Naive thymus-derived CD4-positive, alpha-beta T cell (primary cell): ENCODE results near the gene EPX. TPM values are rescaled to one million over a fixed set of nuclear protein-coding genes. Genes with fewer than 3 reads are reported as not detected.
A peak's percentile ranks its signal among the peaks of the same experiment; 100 is the strongest.

Source experiments
- ATAC-seq: fragments of 150-1000 bp; cut with Tn5 transposase; 2 replicates; pipeline ENCODE4 v1.10.0; 2021; ENCODE audit warnings: mild to moderate bottlenecking, moderate library complexity
- CTCF ChIA-PET: fragments of 350-600 bp; sonication (Branson Sonifier 250); formaldehyde crosslinking; loops from one replicate; lab custom pipeline; 2021; ENCODE audit warnings: antibody characterized with exemption; lab: Charles Lee
- POLR2A ChIA-PET: fragments of 350-600 bp; sonication (Branson Sonifier 250); formaldehyde crosslinking; loops from one replicate; lab custom pipeline; 2021; ENCODE audit warnings: antibody characterized with exemption, inconsistent platforms; lab: Charles Lee
- DNase-seq, 9 donors: peaks; one replicate each; pipeline versions ENCODE4 v3.0.0 to v3.0.0-alpha.2; 2020 to 2022; ENCODE audit warnings: mixed read lengths in 1 of 9
- H3K27ac ChIP-seq: one replicate; pipeline ENCODE4 v1.7.0; 2013; ENCODE audit warnings: mild to moderate bottlenecking, low read depth, low read length, moderate library complexity
- H3K27me3 ChIP-seq, 2 donors: one replicate each; pipeline ENCODE4 v1.7.0; 2013; ENCODE audit warnings: low read length in 2 of 2, mild to moderate bottlenecking in 2 of 2, moderate library complexity in 2 of 2; ENCODE audit not compliant: control insufficient read depth in 2 of 2, insufficient read depth in 2 of 2
- H3K36me3 ChIP-seq, 3 experiments: 1 replicate in 2 of 3; 2 replicates in 1 of 3; pipeline ENCODE4 v1.7.0; 2013; ENCODE audit warnings: low read length in 3 of 3, mild to moderate bottlenecking in 3 of 3, moderate library complexity in 1 of 3; ENCODE audit not compliant: insufficient read depth in 3 of 3, control insufficient read depth in 2 of 3
- H3K4me1 ChIP-seq, 2 donors: one replicate each; pipeline ENCODE4 v1.7.0; 2013; ENCODE audit warnings: low read length in 2 of 2, mild to moderate bottlenecking in 2 of 2, moderate library complexity in 1 of 2; ENCODE audit not compliant: control insufficient read depth in 2 of 2, insufficient read depth in 2 of 2
- H3K4me3 ChIP-seq: 2 replicates; pipeline ENCODE4 v1.7.0; 2013; ENCODE audit warnings: mild to moderate bottlenecking, low read length
- H3K9me3 ChIP-seq, 3 experiments: 1 replicate in 2 of 3; 2 replicates in 1 of 3; pipeline ENCODE4 v1.7.0; 2013; ENCODE audit warnings: low read length in 3 of 3; ENCODE audit not compliant: control insufficient read depth in 2 of 3
- H3K27ac Mint-ChIP-seq, 9 donors: one replicate each; pipeline ENCODE4 v1.8.0; 2020 to 2022; ENCODE audit warnings: mixed read lengths in 9 of 9, mild to moderate bottlenecking in 8 of 9, moderate library complexity in 5 of 9, inconsistent platforms in 2 of 9
- H3K27me3 Mint-ChIP-seq, 5 donors: one replicate each; pipeline ENCODE4 v1.8.0; 2021 to 2022; ENCODE audit warnings: mixed read lengths in 5 of 5, mild to moderate bottlenecking in 1 of 5
- H3K36me3 Mint-ChIP-seq, 5 donors: one replicate each; pipeline ENCODE4 v1.8.0; 2020 to 2022; ENCODE audit warnings: mixed read lengths in 5 of 5, mild to moderate bottlenecking in 3 of 5, inconsistent platforms in 1 of 5
- H3K4me1 Mint-ChIP-seq, 7 donors: one replicate each; pipeline ENCODE4 v1.8.0; 2020 to 2022; ENCODE audit warnings: mixed read lengths in 7 of 7, mild to moderate bottlenecking in 3 of 7, inconsistent platforms in 1 of 7
- H3K4me3 Mint-ChIP-seq, 10 donors: one replicate each; pipeline ENCODE4 v1.8.0; 2020 to 2022; ENCODE audit warnings: mild to moderate bottlenecking in 10 of 10, mixed read lengths in 10 of 10, moderate library complexity in 6 of 10, inconsistent platforms in 2 of 10
- H3K9me3 Mint-ChIP-seq, 11 donors: one replicate each; pipeline ENCODE4 v1.8.0; 2020 to 2022; ENCODE audit warnings: mixed read lengths in 11 of 11, mild to moderate bottlenecking in 4 of 11, inconsistent platforms in 1 of 11, moderate library complexity in 1 of 11
- intact Hi-C, 2 donors: fragments of 100-400 bp; cut with micrococcal nuclease; formaldehyde crosslinking; loops; one replicate each; pipeline ENCODE4 v1.15.1; 2023
- polyA plus RNA-seq, 2 donors: library from polyadenylated mRNA; unstranded; fragments of 300-500 nt; fragmentation: Illumina TruSeq; gene quantifications; one replicate each; pipeline ENCODE4 v1.2.3, GENCODE V29; 2021
- total RNA-seq, 6 experiments: library from RNA in 5 of 6; stranded (reverse) in 5 of 6; gene quantifications; 1 replicate in 5 of 6; 2 replicates in 1 of 6; pipeline ENCODE4 v1.2.3 and lab custom pipeline; 2021 to 2026

Gene EPX
- total and polyA plus RNA-seq, 7 experiments from 2014 or later, result not detected

DNA sequence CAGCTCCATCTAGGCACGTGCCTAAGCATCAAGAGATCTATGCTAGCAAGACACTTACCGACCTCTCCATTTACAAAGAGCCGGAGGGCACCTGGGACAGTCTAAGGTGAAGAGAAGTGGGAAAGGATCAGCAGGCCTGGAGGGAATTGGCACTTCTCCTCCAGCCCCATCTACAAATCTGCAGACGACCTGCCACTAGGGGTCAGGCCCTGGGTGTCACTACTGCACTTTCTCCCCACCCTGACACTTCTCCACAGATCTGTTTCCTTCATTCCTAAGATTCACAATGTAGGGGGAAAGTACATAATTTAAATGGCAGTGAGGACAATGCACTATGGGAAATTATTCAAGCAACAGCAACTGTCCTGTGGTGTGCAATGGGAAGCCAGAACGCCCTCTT, 18.4 kb downstream of the EPX start:
- peaks cover 0 to 82% (median 0%) of the 10 kb centered on the region in 3 experiments for H3K36me3 ChIP-seq
- intact Hi-C loops, result no loop called here

GRCh38 chr17:58215685-58216084, 23.2 kb downstream of the EPX start:
- no peak overlapping the region for H3K27ac ChIP-seq
- no peaks in the 10 kb centered on the region for H3K9me3 ChIP-seq
- Mint-ChIP-seq H3K27me3 (no peaks in the 10 kb centered on the region), H3K4me1 (peaks cover 7 to 26% (median 18%) of the 10 kb centered on the region in 7 donors), H3K9me3 (no peaks in the 10 kb centered on the region), H3K36me3 (peaks cover 4 to 36% (median 16%) of the 10 kb centered on the region in 5 donors), H3K4me3 (no peak overlapping the region), H3K27ac (peak overlapping the region in 1 of 9 donors; percentile 4)
- DNase-seq (no peak), ATAC-seq (no peak)
- H3K4me3 ChIP-seq, result no peak overlapping the region
- H3K4me1 ChIP-seq, result peaks cover 8 to 9% of the 10 kb centered on the region in 2 donors
- no peaks in the 10 kb centered on the region for H3K27me3 ChIP-seq
- H3K36me3 ChIP-seq, result peaks cover 0 to 47% (median 0%) of the 10 kb centered on the region in 3 experiments
- intact Hi-C loops, result loop anchor here (5.0 kb wide), 3 partner anchors 58 to 1128 kb away; partner anchors contain the start of gene AKAP1 (in 1 of the 2)
- POLR2A ChIA-PET, result no interaction called here
- CTCF ChIA-PET, result no interaction called here

More for the DNA sequence above, 18.4 kb downstream of the EPX start:
- no peaks in the 10 kb centered on the region for H3K4me1 Mint-ChIP-seq
- Histone ChIP-seq H3K27me3 (no peaks in the 10 kb centered on the region), H3K9me3 (no peaks in the 10 kb centered on the region), H3K4me1 (no peaks in the 10 kb centered on the region), H3K27ac (no peak overlapping the region), H3K4me3 (no peak overlapping the region)
- H3K9me3 Mint-ChIP-seq, result no peaks in the 10 kb centered on the region
- no peak for ATAC-seq
- POLR2A ChIA-PET, result no interaction called here
- H3K36me3 Mint-ChIP-seq, result peaks cover 10 to 65% (median 26%) of the 10 kb centered on the region in 5 donors
- H3K27me3 Mint-ChIP-seq, result no peaks in the 10 kb centered on the region
- H3K4me3 Mint-ChIP-seq, result no peak overlapping the region
- no peak overlapping the region for H3K27ac Mint-ChIP-seq
- DNase-seq, result no peak
- CTCF ChIA-PET, result no interaction called here

DNA sequence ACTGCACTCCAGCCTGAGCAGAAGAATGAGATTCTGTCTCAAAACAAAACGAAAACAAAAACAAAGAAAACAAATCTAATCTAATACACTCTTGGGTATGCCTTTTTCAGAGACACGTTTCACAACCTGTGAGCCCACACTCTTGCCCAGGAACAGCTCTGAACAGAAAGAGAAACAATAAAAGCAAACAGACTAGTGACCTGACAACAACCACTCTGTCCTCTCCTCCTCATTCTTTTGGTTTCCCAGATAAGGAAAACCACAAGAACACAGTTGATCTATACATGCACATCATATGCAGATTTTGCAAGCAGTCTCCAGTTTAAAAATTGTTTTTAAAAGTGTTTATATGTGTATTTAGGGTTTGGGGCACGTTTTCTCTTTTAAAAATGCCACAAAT, 25.2 kb downstream of the EPX start:
- intact Hi-C loops, result loop anchor here (2.0 to 5.0 kb wide), 8 partner anchors 31 to 1130 kb away; partner anchors contain the start of genes AKAP1 (in 1 of the 2), SUPT4H1 (in 1 of the 2) and TSPOAP1 (in 1 of the 2)
- Histone ChIP-seq H3K4me1 (peaks cover 8 to 9% of the 10 kb centered on the region in 2 donors), H3K4me3 (no peak overlapping the region), H3K27me3 (no peaks in the 10 kb centered on the region), H3K36me3 (peaks cover 0 to 32% (median 0%) of the 10 kb centered on the region in 3 experiments), H3K27ac (no peak overlapping the region), H3K9me3 (no peaks in the 10 kb centered on the region)
- Mint-ChIP-seq H3K27me3 (peaks cover 0 to 10% (median 0%) of the 10 kb centered on the region in 5 donors), H3K9me3 (no peaks in the 10 kb centered on the region), H3K4me3 (peak overlapping the region; percentile 18 to 94 (median 53)), H3K27ac (peak overlapping the region; percentile 2 to 98 (median 83)), H3K36me3 (peaks cover 2 to 21% (median 9%) of the 10 kb centered on the region in 5 donors), H3K4me1 (peaks cover 7 to 33% (median 23%) of the 10 kb centered on the region in 7 donors)
- ATAC-seq (no peak), DNase-seq (no peak)
- ChIA-PET POLR2A (no interaction called here), CTCF (interaction anchor here (0.6 to 0.7 kb wide), 2 partner anchors 79 to 143 kb away, joined by 3 read pairs; no protein-coding TSS in a partner anchor)

DNA sequence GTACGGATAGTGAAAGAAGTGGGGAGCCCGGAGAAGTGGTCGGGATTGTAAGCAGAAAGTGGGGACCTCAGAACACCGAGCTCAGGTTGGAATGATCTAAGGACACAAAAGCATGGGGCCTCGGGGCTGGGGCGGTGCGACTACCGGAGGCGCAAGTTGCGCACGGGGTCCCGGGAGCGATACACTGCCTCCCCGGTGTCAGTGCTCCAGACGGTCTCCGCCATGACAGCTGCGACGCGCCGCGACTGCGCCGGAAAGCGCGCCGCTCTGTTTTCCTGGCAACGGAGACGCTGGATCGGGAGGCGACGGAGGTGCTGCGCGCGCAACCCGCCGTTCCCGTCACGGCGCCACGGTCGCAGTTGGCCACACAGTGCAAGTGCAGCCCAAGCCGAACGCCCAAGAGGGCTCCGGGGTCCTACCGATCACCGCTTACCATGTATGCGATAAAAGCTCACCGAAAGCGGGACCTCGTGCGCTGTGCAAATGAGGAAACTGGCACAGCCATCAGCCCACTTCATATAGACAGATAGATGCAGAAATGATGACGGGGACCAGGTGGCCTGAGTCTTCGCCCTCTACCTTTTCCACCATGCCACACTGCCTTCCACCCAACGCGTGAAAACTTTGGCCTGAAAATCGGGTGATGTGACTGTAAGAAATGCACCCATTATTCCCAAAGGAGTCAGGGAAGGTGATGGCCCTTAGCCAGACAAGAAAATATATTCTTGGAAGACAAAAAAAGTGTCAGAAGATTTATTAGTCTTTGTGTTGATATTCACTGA, 26.7 kb downstream of the EPX start, which contains the start of gene MKS1:
Gene MKS1, minus strand, starts transcription at position 249 of the 782 bp plus-strand sequence. Its CDS starts 25 bp downstream, at position 224.
- H3K27me3 Mint-ChIP-seq, result peaks cover 0 to 18% (median 0%) of the 10 kb centered on the region in 5 donors
- H3K9me3 ChIP-seq, result no peaks in the 10 kb centered on the region
- H3K4me1 ChIP-seq, result peaks cover 8 to 9% of the 10 kb centered on the region in 2 donors
- H3K4me3 ChIP-seq, result peak within 1 kb of the TSS; percentile 68
- ChIA-PET POLR2A (interaction anchor here (0.8 to 1.9 kb wide), 4 partner anchors 19 to 370 kb away, joined by 4 to 7 read pairs (median 5); partner anchors contain the start of genes MRPS23 and SRSF1), CTCF (interaction anchor here (0.6 to 1.0 kb wide), 2 partner anchors 20 to 97 kb away, joined by 3 to 4 read pairs; no protein-coding TSS in a partner anchor)
- peaks cover 7 to 33% (median 23%) of the 10 kb centered on the region in 7 donors for H3K4me1 Mint-ChIP-seq
- H3K36me3 ChIP-seq, result peaks cover 0 to 18% (median 0%) of the 10 kb centered on the region in 3 experiments
- no peaks in the 10 kb centered on the region for H3K27me3 ChIP-seq
- H3K36me3 Mint-ChIP-seq, result peaks cover 0 to 9% (median 0%) of the 10 kb centered on the region in 5 donors
- H3K27ac ChIP-seq, result peak within 1 kb of the TSS; percentile 77
- H3K27ac Mint-ChIP-seq, result peak within 1 kb of the TSS; percentile 92 to 98 (median 97)
- ATAC-seq (peak; percentile 98), DNase-seq (peak; percentile 90 to 96 (median 94))
- no peaks in the 10 kb centered on the region for H3K9me3 Mint-ChIP-seq
- intact Hi-C loops, result loop anchor here (1.0 to 5.0 kb wide), 18 partner anchors 19 to 1132 kb away; partner anchors contain the start of genes SRSF1 (in 2 of the 2), AKAP1 (in 1 of the 2), MRPS23 (in 1 of the 2) and PRR11 (in 1 of the 2)
- peak within 1 kb of the TSS; percentile 86 to 96 (median 94) for H3K4me3 Mint-ChIP-seq

DNA sequence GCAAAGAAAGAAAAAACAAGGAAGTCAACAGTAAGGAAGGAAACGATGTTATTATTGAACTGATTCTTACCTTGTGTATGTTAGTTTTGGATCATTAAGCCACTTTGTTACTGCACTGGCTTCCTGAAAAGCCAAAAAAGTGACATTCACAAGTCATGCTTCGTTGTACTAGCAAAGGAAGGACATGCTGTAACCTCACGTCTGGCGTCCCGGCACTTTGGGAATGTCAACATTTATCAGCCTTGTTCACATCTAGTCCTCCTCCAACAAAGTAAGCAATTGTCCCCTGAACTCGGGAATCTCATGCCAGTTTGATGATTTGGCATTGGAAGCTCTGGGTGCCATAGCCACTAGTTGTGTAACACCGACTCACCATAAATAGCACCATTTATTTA, 27.3 kb downstream of the EPX start:
- no peak for DNase-seq
- peak overlapping the region; percentile 86 to 96 (median 94) for H3K4me3 Mint-ChIP-seq
- intact Hi-C loops, result loop anchor here (1.0 to 5.0 kb wide), 18 partner anchors 19 to 1132 kb away; partner anchors contain the start of genes SRSF1 (in 2 of the 2), AKAP1 (in 1 of the 2), MRPS23 (in 1 of the 2) and PRR11 (in 1 of the 2)

DNA sequence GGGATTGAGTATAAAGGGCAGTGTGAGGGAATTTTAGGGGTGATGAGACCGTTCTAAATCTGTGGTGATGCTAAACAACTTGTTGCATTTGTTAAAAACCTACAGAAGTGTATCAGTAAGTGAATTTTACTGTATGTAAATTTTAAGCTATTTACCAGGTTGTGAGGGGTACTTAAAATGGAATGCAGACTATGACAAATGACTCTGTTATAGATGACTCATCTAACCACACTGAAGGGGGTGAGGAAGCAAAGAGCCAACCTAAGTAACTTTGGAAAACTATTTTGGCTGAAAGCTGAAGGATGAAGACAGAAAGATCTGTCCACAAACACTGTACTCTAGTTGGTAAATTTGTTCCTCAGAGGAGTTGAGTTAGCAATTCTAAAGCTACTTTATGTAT, 31.8 kb downstream of the EPX start:
- Histone ChIP-seq H3K36me3 (no peaks in the 10 kb centered on the region), H3K9me3 (no peaks in the 10 kb centered on the region), H3K27me3 (no peaks in the 10 kb centered on the region), H3K4me3 (no peak overlapping the region), H3K4me1 (peaks cover 8 to 9% of the 10 kb centered on the region in 2 donors), H3K27ac (no peak overlapping the region)
- peaks cover 0 to 2% (median 0%) of the 10 kb centered on the region in 5 donors for H3K36me3 Mint-ChIP-seq
- ATAC-seq (no peak), DNase-seq (no peak)
- peaks cover 0 to 2% (median 0%) of the 10 kb centered on the region in 11 donors for H3K9me3 Mint-ChIP-seq
- peaks cover 2 to 16% (median 14%) of the 10 kb centered on the region in 7 donors for H3K4me1 Mint-ChIP-seq
- peak overlapping the region in 1 of 9 donors; percentile 10 for H3K27ac Mint-ChIP-seq
- H3K4me3 Mint-ChIP-seq, result no peak overlapping the region
- ChIA-PET CTCF (no interaction called here), POLR2A (interaction anchor here (0.7 kb wide), 1 partner anchor 16 kb away, joined by 3 read pairs; no protein-coding TSS in a partner anchor)
- H3K27me3 Mint-ChIP-seq, result peaks cover 5 to 52% (median 14%) of the 10 kb centered on the region in 5 donors
- intact Hi-C loops, result no loop called here

More for the DNA sequence above, 27.3 kb downstream of the EPX start:
- peaks cover 8 to 9% of the 10 kb centered on the region in 2 donors for H3K4me1 ChIP-seq
- Mint-ChIP-seq H3K36me3 (peaks cover 0 to 9% (median 0%) of the 10 kb centered on the region in 5 donors), H3K27me3 (peaks cover 0 to 23% (median 4%) of the 10 kb centered on the region in 5 donors), H3K4me1 (peaks cover 7 to 33% (median 23%) of the 10 kb centered on the region in 7 donors), H3K9me3 (no peaks in the 10 kb centered on the region), H3K27ac (peak overlapping the region; percentile 92 to 98 (median 97))
- peaks cover 0 to 15% (median 0%) of the 10 kb centered on the region in 3 experiments for H3K36me3 ChIP-seq
- H3K27me3 ChIP-seq, result no peaks in the 10 kb centered on the region
- H3K4me3 ChIP-seq, result peak overlapping the region; percentile 68
- ChIA-PET POLR2A (interaction anchor here (0.8 to 1.9 kb wide), 4 partner anchors 12 to 213 kb away, joined by 4 to 7 read pairs (median 5); partner anchors contain the start of gene SRSF1), CTCF (interaction anchor here (1.0 kb wide), 1 partner anchor 20 kb away, joined by 4 read pairs; no protein-coding TSS in a partner anchor)
- ATAC-seq, result no peak
- no peaks in the 10 kb centered on the region for H3K9me3 ChIP-seq
- H3K27ac ChIP-seq, result peak overlapping the region; percentile 77
